Karpas-422 (cell line): ENCODE results near the gene SAYSD1. TPM values are rescaled to one million over a fixed set of nuclear protein-coding genes. Genes with fewer than 3 reads are reported as not detected.

Experiments
- DNase-seq: peaks from one replicate; pipeline ENCODE4 v3.0.0-alpha.2; 2015
- H2AFZ ChIP-seq: fragments of 200-600 bp; sonication (generic); 2 replicates; pipeline ENCODE4 v1.6.1; 2014; ENCODE audit warnings: antibody characterized with exemption, low read length, mixed read lengths
- H3K27ac ChIP-seq: fragments of 200-600 bp; sonication (generic); 2 replicates; pipeline ENCODE4 v1.5.1; 2014; ENCODE audit warnings: mild to moderate bottlenecking, low read length, moderate library complexity
- H3K27me3 ChIP-seq: fragments of 200-600 bp; sonication (generic); 2 replicates; pipeline ENCODE4 v1.6.1; 2014; ENCODE audit warnings: low read length, mixed read lengths
- H3K36me3 ChIP-seq: fragments of 200-600 bp; sonication (generic); 2 replicates; pipeline ENCODE4 v1.6.1; 2014; ENCODE audit warnings: low read length, mixed read lengths; ENCODE audit not compliant: insufficient read depth
- H3K4me1 ChIP-seq: fragments of 200-600 bp; sonication (generic); 2 replicates; pipeline ENCODE4 v1.6.1; 2014; ENCODE audit warnings: mild to moderate bottlenecking, low read length, mixed read lengths
- H3K4me2 ChIP-seq: fragments of 200-600 bp; sonication (generic); 2 replicates; pipeline ENCODE4 v1.6.1; 2014; ENCODE audit warnings: low read length, low read depth, mild to moderate bottlenecking; ENCODE audit not compliant: poor library complexity, severe bottlenecking
- H3K4me3 ChIP-seq: fragments of 200-600 bp; sonication (generic); 2 replicates; pipeline ENCODE4 v1.5.1; 2014; ENCODE audit warnings: mild to moderate bottlenecking, antibody characterized with exemption, low read length, mixed read lengths
- H3K79me2 ChIP-seq: fragments of 200-600 bp; sonication (generic); 2 replicates; pipeline ENCODE4 v1.6.1; 2014; ENCODE audit warnings: mild to moderate bottlenecking, low read length, mixed read lengths
- H3K9ac ChIP-seq: fragments of 200-600 bp; sonication (generic); 2 replicates; pipeline ENCODE4 v1.6.0; 2014; ENCODE audit warnings: low read length
- H3K9me2 ChIP-seq: fragments of 200-600 bp; sonication (generic), shearing (Covaris generic); replicated peaks from 2 replicates; pipeline ENCODE4 v1.6.0; 2014; ENCODE audit warnings: mild to moderate bottlenecking, low read length, moderate library complexity; ENCODE audit not compliant: insufficient read depth
- H3K9me3 ChIP-seq: fragments of 300-700, 200-600 bp; sonication (generic); 2 replicates; pipeline ENCODE4 v1.6.1; 2014; ENCODE audit warnings: low read length, mixed read lengths
- H4K20me1 ChIP-seq: fragments of 200-600 bp; sonication (generic); 2 replicates; pipeline ENCODE4 v1.6.1; 2014; ENCODE audit warnings: mild to moderate bottlenecking, antibody characterized with exemption, low read length, low read depth; ENCODE audit not compliant: insufficient read depth
- total RNA-seq: library from RNA; depleted of rRNA; stranded (reverse); fragments of >200 nt; shearing (Covaris generic); gene quantifications from 2 replicates; pipeline ENCODE4 v1.2.3, GENCODE V29; 2014; ENCODE audit warnings: low replicate concordance

SAYSD1 gene
- total RNA-seq, 1 experiment from 2014 or later = 15.3 TPM

DNA sequence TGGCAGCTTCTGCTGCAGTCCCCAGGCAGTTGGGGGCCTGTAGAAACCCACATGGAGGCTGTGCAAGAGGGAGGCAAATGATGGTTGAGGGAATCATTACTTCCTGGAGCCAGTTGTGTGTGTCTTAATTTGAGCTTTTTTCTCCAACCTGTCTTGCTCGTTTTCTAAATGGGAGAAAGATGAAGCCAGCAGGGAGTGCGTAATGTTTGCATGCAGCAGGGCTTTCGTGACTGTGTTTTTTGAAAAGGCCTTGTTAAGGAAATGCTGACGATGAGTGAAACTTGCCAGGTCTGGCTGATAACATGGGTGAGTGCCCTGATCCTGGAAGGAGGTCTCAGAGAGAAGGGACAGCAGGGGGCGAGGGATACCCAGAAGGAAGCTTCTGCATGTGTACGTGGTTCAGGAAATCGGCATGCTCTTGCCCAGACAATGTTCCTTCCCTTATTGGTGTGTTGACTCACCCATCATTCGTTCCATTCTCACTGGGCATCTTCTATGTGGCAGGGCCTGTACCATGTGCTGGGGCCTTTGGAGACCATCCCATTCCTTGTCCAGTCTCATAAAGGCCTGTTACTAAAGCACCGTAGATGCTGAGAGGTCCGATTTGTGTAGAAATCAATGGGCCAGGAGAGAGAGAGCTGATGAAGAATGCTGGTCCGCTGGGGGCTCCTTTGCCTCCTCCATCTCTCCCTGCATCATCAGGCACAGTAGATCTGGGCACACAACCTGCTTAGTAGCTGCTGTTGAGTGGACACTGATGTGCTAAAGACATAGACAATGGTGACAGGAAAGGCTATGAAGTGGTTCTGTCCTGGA is 39.0 kb downstream of the SAYSD1 start:
- H3K9me2 ChIP-seq = no peaks in the 10 kb centered on the region
- H3K9ac ChIP-seq = no peak overlapping the region
- H3K9me3 ChIP-seq = no peaks in the 10 kb centered on the region
- H3K4me1 ChIP-seq = no peaks in the 10 kb centered on the region
- H3K27ac ChIP-seq = no peak overlapping the region
- no peaks in the 10 kb centered on the region for H3K27me3 ChIP-seq
- no peak overlapping the region for H2AFZ ChIP-seq
- no peak overlapping the region for H3K4me2 ChIP-seq
- no peak for DNase-seq
- H4K20me1 ChIP-seq = no peaks in the 10 kb centered on the region
- no peaks in the 10 kb centered on the region for H3K79me2 ChIP-seq
- H3K4me3 ChIP-seq = no peak overlapping the region
- H3K36me3 ChIP-seq = no peaks in the 10 kb centered on the region

DNA sequence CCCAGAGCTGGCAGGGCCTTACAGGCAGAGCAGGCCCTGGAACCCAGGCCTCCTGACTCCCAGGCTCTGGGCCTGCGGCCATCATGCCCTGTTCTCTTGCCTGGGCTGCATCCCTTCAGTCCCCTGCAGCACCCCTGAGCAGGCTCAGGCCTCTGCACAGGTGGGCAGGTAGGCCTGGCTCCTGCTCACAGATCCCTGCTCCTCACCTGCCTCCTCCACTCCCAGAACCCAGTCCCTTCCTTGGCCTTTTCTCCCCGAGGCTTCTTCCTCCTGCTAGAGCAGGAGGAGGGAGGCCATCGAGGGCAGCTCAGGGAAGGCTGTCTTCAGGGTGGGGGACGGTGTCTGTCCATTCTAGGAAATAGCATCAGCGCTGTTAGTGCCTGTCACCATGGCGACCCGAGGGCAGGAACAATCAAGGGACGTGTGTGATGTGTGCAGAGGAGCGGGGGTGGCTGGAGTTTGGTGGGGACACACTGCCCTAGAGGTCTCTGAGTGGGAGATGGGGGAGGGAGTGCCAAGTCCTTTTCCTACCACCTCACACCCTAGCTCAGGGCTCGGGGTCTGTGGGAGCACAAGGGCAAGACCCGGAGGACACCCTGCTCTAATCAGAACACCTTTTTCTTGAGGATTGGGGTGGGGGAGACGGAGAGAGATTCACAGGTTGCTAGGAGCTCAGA is 39.8 kb downstream of the SAYSD1 start:
- Histone ChIP-seq H3K9ac (no peak overlapping the region), H3K27me3 (no peaks in the 10 kb centered on the region), H3K36me3 (no peaks in the 10 kb centered on the region), H3K9me2 (no peaks in the 10 kb centered on the region), H3K4me1 (no peaks in the 10 kb centered on the region), H3K4me2 (no peak overlapping the region), H3K4me3 (no peak overlapping the region), H3K27ac (no peak overlapping the region), H3K9me3 (no peaks in the 10 kb centered on the region), H4K20me1 (no peaks in the 10 kb centered on the region), H2AFZ (no peak overlapping the region), H3K79me2 (no peaks in the 10 kb centered on the region)
- no peak for DNase-seq

DNA sequence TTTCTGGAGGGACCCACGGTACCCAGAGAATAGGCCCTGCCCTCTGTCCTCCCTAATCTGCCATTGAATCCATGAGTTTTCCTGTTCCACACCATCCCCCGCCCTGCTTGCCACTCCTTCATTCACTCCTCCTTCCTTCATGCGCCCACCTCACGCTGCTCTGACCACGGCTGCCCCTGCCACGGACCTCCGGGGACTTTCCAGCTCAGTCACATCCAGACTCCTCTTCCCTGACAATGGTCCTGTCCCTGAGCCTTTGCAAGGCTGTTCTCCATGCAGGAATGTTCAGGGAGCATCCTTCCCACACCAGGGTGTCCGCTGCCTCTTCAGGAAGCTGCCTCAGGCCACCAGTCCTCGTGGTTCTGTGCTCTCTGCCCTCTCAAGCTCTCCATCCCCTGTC is 40.5 kb downstream of the SAYSD1 start:
- no peaks in the 10 kb centered on the region for H4K20me1 ChIP-seq
- H3K27ac ChIP-seq = no peak overlapping the region
- H3K4me1 ChIP-seq = no peaks in the 10 kb centered on the region
- no peak overlapping the region for H3K4me2 ChIP-seq
- no peaks in the 10 kb centered on the region for H3K79me2 ChIP-seq
- no peaks in the 10 kb centered on the region for H3K27me3 ChIP-seq
- no peak for DNase-seq
- no peaks in the 10 kb centered on the region for H3K36me3 ChIP-seq
- H3K9ac ChIP-seq = no peak overlapping the region
- no peaks in the 10 kb centered on the region for H3K9me3 ChIP-seq
- H2AFZ ChIP-seq = no peak overlapping the region
- no peaks in the 10 kb centered on the region for H3K9me2 ChIP-seq
- no peak overlapping the region for H3K4me3 ChIP-seq

DNA sequence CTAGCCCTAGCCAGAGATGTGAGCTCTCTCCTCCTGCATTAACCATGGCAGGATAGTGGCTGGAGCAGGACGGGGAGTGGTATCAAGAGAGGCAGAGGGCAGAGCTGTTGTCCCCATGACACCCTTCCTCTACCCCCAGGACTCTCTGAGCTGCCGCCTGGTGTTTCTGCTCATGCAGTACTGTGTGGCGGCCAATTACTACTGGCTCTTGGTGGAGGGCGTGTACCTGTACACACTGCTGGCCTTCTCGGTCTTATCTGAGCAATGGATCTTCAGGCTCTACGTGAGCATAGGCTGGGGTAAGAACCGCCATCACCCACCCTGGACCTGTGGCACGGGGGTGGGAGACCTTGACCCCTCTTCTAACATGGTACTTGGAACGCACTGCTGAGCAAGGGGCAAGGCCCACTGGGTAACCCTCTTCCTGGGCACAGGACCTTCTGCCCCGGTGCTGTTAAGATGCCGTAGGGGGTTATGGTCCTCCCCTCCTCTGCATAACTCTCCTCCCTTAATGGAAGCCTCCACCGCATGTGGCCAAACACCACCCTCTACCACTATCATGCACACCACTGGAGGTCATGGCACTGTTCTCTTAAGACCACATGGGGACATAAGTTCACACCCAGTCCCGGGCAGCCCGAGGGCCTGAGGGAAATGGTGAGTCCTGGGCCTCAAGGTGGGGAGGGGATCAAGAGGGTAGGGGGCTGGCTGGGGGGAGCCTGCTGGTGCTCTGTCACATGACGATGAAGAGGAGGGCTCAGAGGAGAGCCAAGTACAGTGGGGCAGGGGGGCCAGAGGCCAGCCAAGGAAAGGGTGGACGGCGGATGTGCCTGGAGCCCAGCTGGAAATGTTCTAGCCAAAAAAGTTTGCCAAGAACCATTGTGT is 41.3 kb downstream of the SAYSD1 start:
- H2AFZ ChIP-seq = no peak overlapping the region

DNA sequence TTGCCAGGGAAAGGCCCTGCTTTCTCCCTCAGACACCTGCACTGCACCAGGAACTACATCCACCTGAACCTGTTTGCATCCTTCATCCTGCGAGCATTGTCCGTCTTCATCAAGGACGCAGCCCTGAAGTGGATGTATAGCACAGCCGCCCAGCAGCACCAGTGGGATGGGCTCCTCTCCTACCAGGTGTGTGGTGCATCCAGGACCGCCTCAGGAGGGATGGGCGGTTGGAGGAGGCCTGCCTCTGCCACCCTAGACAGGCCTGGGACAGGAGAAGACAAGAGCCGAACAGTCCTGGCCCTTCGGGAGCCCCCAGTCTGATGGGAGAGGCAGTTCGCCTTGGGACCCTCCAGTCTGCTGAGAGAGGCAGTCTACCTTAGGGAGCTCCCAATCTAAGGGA is 42.2 kb downstream of the SAYSD1 start:
- Histone ChIP-seq H3K4me1 (no peaks in the 10 kb centered on the region), H4K20me1 (no peaks in the 10 kb centered on the region), H2AFZ (no peak overlapping the region), H3K4me3 (no peak overlapping the region), H3K9ac (no peak overlapping the region), H3K9me2 (no peaks in the 10 kb centered on the region), H3K36me3 (no peaks in the 10 kb centered on the region), H3K9me3 (no peaks in the 10 kb centered on the region), H3K27ac (no peak overlapping the region), H3K79me2 (no peaks in the 10 kb centered on the region), H3K4me2 (no peak overlapping the region), H3K27me3 (no peaks in the 10 kb centered on the region)
- DNase-seq = no peak

More for the DNA sequence above, 41.3 kb downstream of the SAYSD1 start:
- Histone ChIP-seq H3K9me2 (no peaks in the 10 kb centered on the region), H4K20me1 (no peaks in the 10 kb centered on the region), H3K4me3 (no peak overlapping the region), H3K9ac (no peak overlapping the region), H3K79me2 (no peaks in the 10 kb centered on the region), H3K36me3 (no peaks in the 10 kb centered on the region), H3K27me3 (no peaks in the 10 kb centered on the region), H3K4me1 (no peaks in the 10 kb centered on the region), H3K27ac (no peak overlapping the region), H3K4me2 (no peak overlapping the region), H3K9me3 (no peaks in the 10 kb centered on the region)
- DNase-seq = no peak

- no peaks in the 10 kb centered on the region for H3K9me3 ChIP-seq
- H3K4me3 ChIP-seq = no peak overlapping the region
- H3K27me3 ChIP-seq = no peaks in the 10 kb centered on the region
- H3K79me2 ChIP-seq = no peaks in the 10 kb centered on the region
- H3K4me1 ChIP-seq = no peaks in the 10 kb centered on the region
- H2AFZ ChIP-seq = no peak overlapping the region
- H3K9ac ChIP-seq = no peak overlapping the region
- H3K36me3 ChIP-seq = no peaks in the 10 kb centered on the region
- no peak for DNase-seq
- H3K4me2 ChIP-seq = no peak overlapping the region
- H4K20me1 ChIP-seq = no peaks in the 10 kb centered on the region
- no peak overlapping the region for H3K27ac ChIP-seq
- no peaks in the 10 kb centered on the region for H3K9me2 ChIP-seq
Measured at GRCh38 chr6:39068391-39068790, 46.6 kb downstream of the SAYSD1 start.

DNA sequence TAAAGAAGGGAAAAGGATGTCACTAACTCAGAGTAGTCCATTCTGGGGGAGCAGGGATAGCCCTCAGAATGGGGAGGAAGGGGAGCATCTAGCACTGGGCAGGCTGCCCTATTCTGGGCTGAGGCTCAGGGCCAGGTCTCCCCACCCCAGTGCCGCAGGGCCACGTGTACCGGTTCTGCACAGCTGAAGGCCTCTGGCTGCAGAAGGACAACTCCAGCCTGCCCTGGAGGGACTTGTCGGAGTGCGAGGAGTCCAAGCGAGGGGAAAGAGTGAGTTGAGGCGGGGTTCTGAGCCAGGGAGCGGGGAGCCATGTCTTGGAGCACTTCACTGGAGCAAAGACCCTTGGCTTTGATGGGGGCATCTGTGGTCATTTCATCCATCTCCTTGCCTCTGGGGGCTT is 49.4 kb downstream of the SAYSD1 start:
- Histone ChIP-seq H2AFZ (no peak overlapping the region), H3K79me2 (no peaks in the 10 kb centered on the region), H4K20me1 (no peaks in the 10 kb centered on the region)

GRCh38 chr6:39063526-39063925 is 51.5 kb downstream of the SAYSD1 start:
- no peaks in the 10 kb centered on the region for H3K9me2 ChIP-seq
- H3K4me1 ChIP-seq = no peaks in the 10 kb centered on the region
- H2AFZ ChIP-seq = no peak overlapping the region
- no peaks in the 10 kb centered on the region for H3K27me3 ChIP-seq
- no peaks in the 10 kb centered on the region for H3K36me3 ChIP-seq
- H3K27ac ChIP-seq = no peak overlapping the region
- H3K79me2 ChIP-seq = no peaks in the 10 kb centered on the region
- H3K4me2 ChIP-seq = no peak overlapping the region
- H3K9ac ChIP-seq = no peak overlapping the region
- DNase-seq = no peak
- H4K20me1 ChIP-seq = no peaks in the 10 kb centered on the region
- H3K4me3 ChIP-seq = no peak overlapping the region
- no peaks in the 10 kb centered on the region for H3K9me3 ChIP-seq

More for the DNA sequence above, 49.4 kb downstream of the SAYSD1 start:
- H3K27me3 ChIP-seq = no peaks in the 10 kb centered on the region
- H3K4me2 ChIP-seq = no peak overlapping the region
- H3K27ac ChIP-seq = no peak overlapping the region
- H3K4me3 ChIP-seq = no peak overlapping the region
- no peaks in the 10 kb centered on the region for H3K9me3 ChIP-seq
- no peaks in the 10 kb centered on the region for H3K36me3 ChIP-seq
- DNase-seq = no peak
- H3K9me2 ChIP-seq = no peaks in the 10 kb centered on the region
- H3K9ac ChIP-seq = no peak overlapping the region
- H3K4me1 ChIP-seq = no peaks in the 10 kb centered on the region
